ENCODE results near the gene ZNF747.

DNA sequence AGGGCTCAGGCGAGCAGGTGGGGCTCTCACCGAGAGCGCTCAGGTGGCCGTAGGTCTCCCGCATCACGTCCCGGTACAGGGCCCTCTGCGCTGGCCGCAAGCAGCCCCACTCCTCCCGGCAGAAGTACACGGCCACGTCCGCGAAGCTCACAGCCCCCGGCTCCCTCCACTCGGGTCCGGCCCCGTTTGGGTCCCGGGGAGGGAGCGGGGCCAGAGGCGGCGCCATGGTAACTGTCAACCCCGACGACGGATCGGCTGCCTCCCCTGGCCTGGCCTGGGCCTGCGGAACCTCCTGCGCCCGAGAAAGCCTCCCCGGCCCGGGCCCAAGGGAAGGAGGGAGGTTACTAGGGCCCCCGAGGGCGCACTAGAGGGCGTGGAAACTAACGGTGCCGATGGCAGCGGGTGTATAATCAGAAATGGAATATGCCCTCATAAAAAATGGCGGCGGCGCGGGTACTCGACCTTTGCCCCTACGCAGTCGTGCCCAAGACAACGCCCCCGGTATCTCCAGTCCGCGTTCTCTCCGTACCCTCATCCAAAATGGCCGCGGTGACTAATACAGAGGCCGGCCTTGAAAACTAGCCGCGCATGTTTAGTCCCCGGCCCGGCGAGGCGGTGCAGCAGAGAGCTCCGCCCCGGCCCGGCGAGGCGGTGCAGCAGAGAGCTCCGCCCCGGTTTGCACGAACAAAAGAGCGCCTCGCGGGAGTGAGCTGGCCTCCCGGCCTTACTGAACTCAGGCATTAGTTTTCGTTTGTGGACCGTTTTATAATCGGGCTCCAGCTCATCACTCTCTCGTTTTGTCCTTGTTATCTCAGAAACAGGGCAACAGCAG lies 23.5 kb upstream of the ZNF747 start, which contains the start of gene ZNF764:
- TF ChIP-seq ZC3H10 (CRISPR knock-in tag; IDR thresholded peaks at IDR 0.05) (no peak), SNAI2 (CRISPR knock-in tag; IDR thresholded peaks at IDR 0.05) (no peak), ZNF70 (CRISPR knock-in tag; IDR thresholded peaks at IDR 0.05) (no peak), ZFP3 (CRISPR knock-in tag; IDR thresholded peaks at IDR 0.05) (no peak), ZFP30 (CRISPR knock-in tag; IDR thresholded peaks at IDR 0.05) (no peak), PPARA (CRISPR knock-in tag; IDR thresholded peaks at IDR 0.05; ENCODE audit: borderline replicate concordance) (no peak), ARNTL (CRISPR knock-in tag; IDR thresholded peaks at IDR 0.05; ENCODE audit: borderline replicate concordance, low read depth) (no peak), BACH2 (CRISPR knock-in tag; IDR thresholded peaks at IDR 0.05; ENCODE audit: borderline replicate concordance) (no peak), RARB (CRISPR knock-in tag; IDR thresholded peaks at IDR 0.05) (no peak)
- TF ChIP-seq, protein P1, sequence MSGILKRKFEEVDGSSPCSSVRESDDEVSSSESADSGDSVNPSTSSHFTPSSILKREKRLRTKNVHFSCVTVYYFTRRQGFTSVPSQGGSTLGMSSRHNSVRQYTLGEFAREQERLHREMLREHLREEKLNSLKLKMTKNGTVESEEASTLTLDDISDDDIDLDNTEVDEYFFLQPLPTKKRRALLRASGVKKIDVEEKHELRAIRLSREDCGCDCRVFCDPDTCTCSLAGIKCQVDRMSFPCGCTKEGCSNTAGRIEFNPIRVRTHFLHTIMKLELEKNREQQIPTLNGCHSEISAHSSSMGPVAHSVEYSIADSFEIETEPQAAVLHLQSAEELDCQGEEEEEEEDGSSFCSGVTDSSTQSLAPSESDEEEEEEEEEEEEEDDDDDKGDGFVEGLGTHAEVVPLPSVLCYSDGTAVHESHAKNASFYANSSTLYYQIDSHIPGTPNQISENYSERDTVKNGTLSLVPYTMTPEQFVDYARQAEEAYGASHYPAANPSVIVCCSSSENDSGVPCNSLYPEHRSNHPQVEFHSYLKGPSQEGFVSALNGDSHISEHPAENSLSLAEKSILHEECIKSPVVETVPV (CRISPR knock-in tag; IDR thresholded peaks at IDR 0.05) = no peak
- TF ChIP-seq, protein P2, sequence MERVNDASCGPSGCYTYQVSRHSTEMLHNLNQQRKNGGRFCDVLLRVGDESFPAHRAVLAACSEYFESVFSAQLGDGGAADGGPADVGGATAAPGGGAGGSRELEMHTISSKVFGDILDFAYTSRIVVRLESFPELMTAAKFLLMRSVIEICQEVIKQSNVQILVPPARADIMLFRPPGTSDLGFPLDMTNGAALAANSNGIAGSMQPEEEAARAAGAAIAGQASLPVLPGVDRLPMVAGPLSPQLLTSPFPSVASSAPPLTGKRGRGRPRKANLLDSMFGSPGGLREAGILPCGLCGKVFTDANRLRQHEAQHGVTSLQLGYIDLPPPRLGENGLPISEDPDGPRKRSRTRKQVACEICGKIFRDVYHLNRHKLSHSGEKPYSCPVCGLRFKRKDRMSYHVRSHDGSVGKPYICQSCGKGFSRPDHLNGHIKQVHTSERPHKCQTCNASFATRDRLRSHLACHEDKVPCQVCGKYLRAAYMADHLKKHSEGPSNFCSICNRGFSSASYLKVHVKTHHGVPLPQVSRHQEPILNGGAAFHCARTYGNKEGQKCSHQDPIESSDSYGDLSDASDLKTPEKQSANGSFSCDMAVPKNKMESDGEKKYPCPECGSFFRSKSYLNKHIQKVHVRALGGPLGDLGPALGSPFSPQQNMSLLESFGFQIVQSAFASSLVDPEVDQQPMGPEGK (CRISPR knock-in tag; IDR thresholded peaks at IDR 0.05; ENCODE audit: borderline replicate concordance) = no peak

All from SK-N-SH treated with all-trans-retinoic acid at 6 μM for 48 hours (cell line).